ENCODE data around the gene ZNF474.
A peak's percentile ranks its signal among the peaks of the same experiment; 100 is the strongest.

The ZNF474 gene

GRCh38 chr5:122118356-122118948 is 10.9 kb upstream of the ZNF474 start:
- Histone ChIP-seq H3K27ac (ENCODE audit: extremely low read depth, low read depth, low read length) (no peak overlapping the region), H3K36me3 (ENCODE audit: control insufficient read depth in 2 of 2, insufficient read depth in 1 of 2, low read length in 2 of 2) (no peaks in the 10 kb centered on the region), H3K9me3 (ENCODE audit: control insufficient read depth, insufficient read depth, low read depth, low read length) (no peaks in the 10 kb centered on the region), H3K4me1 (ENCODE audit: control insufficient read depth, insufficient read depth, low read length) (no peaks in the 10 kb centered on the region), H3K4me3 (ENCODE audit: low read depth, low read length) (no peak overlapping the region)
- ChIA-PET POLR2A (no interaction called here), CTCF (no interaction called here)
- TF ChIP-seq ZNF292 (tag by site-specific recombination; IDR thresholded peaks at IDR 0.05; ENCODE audit: borderline replicate concordance, low read depth) (no peak), ZBTB10 (tag by site-specific recombination; IDR thresholded peaks at IDR 0.05) (no peak), ATF2 (tag by site-specific recombination; IDR thresholded peaks at IDR 0.05; ENCODE audit: low read depth) (peak; percentile 56), ZNF837 (tag by site-specific recombination; IDR thresholded peaks at IDR 0.05) (no peak), ZNF544 (tag by site-specific recombination; IDR thresholded peaks at IDR 0.05) (no peak), ZNF558 (tag by site-specific recombination; IDR thresholded peaks at IDR 0.05) (no peak)

GRCh38 chr5:122119205-122119604 is 10.1 kb upstream of the ZNF474 start:
- no peaks in the 10 kb centered on the region for H3K9me3 ChIP-seq (ENCODE audit: control insufficient read depth, insufficient read depth, low read depth, low read length)
- no peak for TF ChIP-seq MZF1 (tag by site-specific recombination; IDR thresholded peaks at IDR 0.05; ENCODE audit: borderline replicate concordance)
- TF ChIP-seq ZNF747 (tag by site-specific recombination; IDR thresholded peaks at IDR 0.05): no peak
- no peak for TF ChIP-seq ZNF768 (tag by site-specific recombination; IDR thresholded peaks at IDR 0.05)
- no peak for TF ChIP-seq TCF7L2 (IDR thresholded peaks at IDR 0.05; ENCODE audit: borderline replicate concordance, low read depth, low read length)
- TF ChIP-seq ZNF175 (tag by site-specific recombination; IDR thresholded peaks at IDR 0.05): no peak
- TF ChIP-seq ZNF830 (tag by site-specific recombination; IDR thresholded peaks at IDR 0.05; ENCODE audit: low read depth): no peak
- TF ChIP-seq ZNF76 (tag by site-specific recombination; IDR thresholded peaks at IDR 0.05; ENCODE audit: borderline replicate concordance, low read depth): no peak
- TF ChIP-seq FEZF1 (tag by site-specific recombination; IDR thresholded peaks at IDR 0.05): no peak
- no peak for TF ChIP-seq ZNF184 (tag by site-specific recombination; IDR thresholded peaks at IDR 0.05)
- TF ChIP-seq ZXDB (tag by site-specific recombination; IDR thresholded peaks at IDR 0.05): no peak
- no peak for TF ChIP-seq BCL11A (tag by site-specific recombination; IDR thresholded peaks at IDR 0.05; ENCODE audit: low read depth)
- no peak for TF ChIP-seq KLF8 (tag by site-specific recombination; IDR thresholded peaks at IDR 0.05)
- no peak for TF ChIP-seq ZNF394 (tag by site-specific recombination; IDR thresholded peaks at IDR 0.05; ENCODE audit: borderline replicate concordance)
- no peak for TF ChIP-seq ZNF600 (tag by site-specific recombination; IDR thresholded peaks at IDR 0.05)
- no peak for TF ChIP-seq ZEB2 (tag by site-specific recombination; IDR thresholded peaks at IDR 0.05)
- no peak for TF ChIP-seq ELK4 (IDR thresholded peaks at IDR 0.05; ENCODE audit: borderline replicate concordance, low read depth, low read length)
- no peak for TF ChIP-seq ZNF324 (tag by site-specific recombination; IDR thresholded peaks at IDR 0.05)
- TF ChIP-seq ZNF514 (tag by site-specific recombination; IDR thresholded peaks at IDR 0.05): no peak
- no peak for TF ChIP-seq EGR2 (tag by site-specific recombination; IDR thresholded peaks at IDR 0.05; ENCODE audit: low read depth)
- no peaks in the 10 kb centered on the region for H3K4me1 ChIP-seq (ENCODE audit: control insufficient read depth, insufficient read depth, low read length)
- no peaks in the 10 kb centered on the region for H3K36me3 ChIP-seq (ENCODE audit: control insufficient read depth in 2 of 2, insufficient read depth in 1 of 2, low read length in 2 of 2)
- no peak overlapping the region for H3K4me3 ChIP-seq (ENCODE audit: low read depth, low read length)
- no peak overlapping the region for H3K27ac ChIP-seq (ENCODE audit: extremely low read depth, low read depth, low read length)
- CTCF ChIA-PET: no interaction called here
- POLR2A ChIA-PET: no interaction called here

Data from HEK293 (cell line).